HUES64 (cell line): ENCODE results near the gene DHRSX.
"Not testable (repeated sequence)": the region's sequence is repeated elsewhere in the genome, so short reads cannot be mapped to it uniquely, and the experiment has no call there.

Experiments used
- H3K27ac ChIP-seq: 2 replicates; pipeline ENCODE4 v1.7.0; 2013; ENCODE audit warnings: low read depth, low read length, inconsistent platforms
- H3K27me3 ChIP-seq: 2 replicates; pipeline ENCODE4 v1.6.1; 2013; ENCODE audit warnings: mild to moderate bottlenecking, low read length; ENCODE audit not compliant: insufficient read depth
- H3K36me3 ChIP-seq: 2 replicates; pipeline ENCODE4 v1.6.1; 2013; ENCODE audit warnings: mild to moderate bottlenecking, low read length; ENCODE audit not compliant: insufficient read depth
- H3K4me1 ChIP-seq: 2 replicates; pipeline ENCODE4 v1.6.1; 2013; ENCODE audit warnings: mild to moderate bottlenecking, low read length, moderate library complexity; ENCODE audit not compliant: insufficient read depth
- H3K4me3 ChIP-seq: 2 replicates; pipeline ENCODE4 v1.5.1; 2013; ENCODE audit warnings: mild to moderate bottlenecking, low read length, moderate library complexity
- H3K9ac ChIP-seq: 2 replicates; pipeline ENCODE4 v1.6.1; 2013; ENCODE audit warnings: mild to moderate bottlenecking, low read depth, low read length
- H3K9me3 ChIP-seq: 2 replicates; pipeline ENCODE4 v1.6.1; 2013; ENCODE audit warnings: low read depth, low read length; ENCODE audit not compliant: insufficient read depth
- WGBS: fragments of 150-250, 120-280 bp; methylation state at CpG from one replicate; pipeline ENCODE4 v1.1.7; 2013; ENCODE audit warnings: missing lambda C conversion rate; 5-methylcytosine and 5-hydroxymethylcytosine counted together

The DHRSX gene

GRCh38 chrX:2402361-2402690 is 98.5 kb downstream of the DHRSX start:
- 89% methylated on average over 7 of the region's 7 CpGs for WGBS
- peak overlapping the region; percentile 1; the same call in 1 of the 2 replicates for H3K9ac ChIP-seq
- H3K4me1 ChIP-seq: peaks cover 26% of the 10 kb centered on the region
- H3K4me3 ChIP-seq: no peak overlapping the region
- H3K36me3 ChIP-seq: peaks cover 13% of the 10 kb centered on the region
- H3K27me3 ChIP-seq: no peaks in the 10 kb centered on the region
- peaks cover 8% of the 10 kb centered on the region for H3K9me3 ChIP-seq
- H3K27ac ChIP-seq: peak overlapping the region; percentile 34

GRCh38 chrX:2401590-2402360 is 99.0 kb downstream of the DHRSX start:
- peaks cover 2% of the 10 kb centered on the region; the same call in 1 of the 2 replicates for H3K9me3 ChIP-seq
- peak overlapping the region; percentile 34 for H3K27ac ChIP-seq
- peaks cover 28% of the 10 kb centered on the region for H3K4me1 ChIP-seq
- WGBS: 72% methylated on average over 20 of the region's 21 CpGs
- H3K9ac ChIP-seq: peak overlapping the region; percentile 1; the same call in 1 of the 2 replicates
- peaks cover 8% of the 10 kb centered on the region for H3K36me3 ChIP-seq
- H3K4me3 ChIP-seq: no peak overlapping the region
- H3K27me3 ChIP-seq: no peaks in the 10 kb centered on the region

- no peak overlapping the region; the same call in 1 of the 2 replicates for H3K27ac ChIP-seq
- 96% methylated on average over 8 of the region's 9 CpGs for WGBS
These were observed 99.6 kb downstream of the DHRSX start for GRCh38 chrX:2401201-2401589.

GRCh38 chrX:2398064-2398656 is 102.6 kb downstream of the DHRSX start:
- H3K9me3 ChIP-seq: no peaks in the 10 kb centered on the region
- no peak overlapping the region for H3K27ac ChIP-seq
- 81% methylated on average over 14 of the region's 14 CpGs for WGBS
- H3K4me1 ChIP-seq: peaks cover 21% of the 10 kb centered on the region; the same call in 1 of the 2 replicates
- no peak overlapping the region for H3K9ac ChIP-seq
- H3K36me3 ChIP-seq: 0 out of 2 replicates have a peak, but pooled peaks cover 2% of the 10 kb centered on the region
- H3K27me3 ChIP-seq: no peaks in the 10 kb centered on the region
- no peak overlapping the region for H3K4me3 ChIP-seq

More at GRCh38 chrX:2401201-2401589, 99.6 kb downstream of the DHRSX start:
- Histone ChIP-seq H3K4me3 (no peak overlapping the region), H3K9me3 (no peaks in the 10 kb centered on the region), H3K36me3 (0 out of 2 replicates have a peak, but pooled peaks cover 6% of the 10 kb centered on the region), H3K4me1 (peaks cover 28% of the 10 kb centered on the region), H3K27me3 (no peaks in the 10 kb centered on the region), H3K9ac (no peak overlapping the region)

DNA sequence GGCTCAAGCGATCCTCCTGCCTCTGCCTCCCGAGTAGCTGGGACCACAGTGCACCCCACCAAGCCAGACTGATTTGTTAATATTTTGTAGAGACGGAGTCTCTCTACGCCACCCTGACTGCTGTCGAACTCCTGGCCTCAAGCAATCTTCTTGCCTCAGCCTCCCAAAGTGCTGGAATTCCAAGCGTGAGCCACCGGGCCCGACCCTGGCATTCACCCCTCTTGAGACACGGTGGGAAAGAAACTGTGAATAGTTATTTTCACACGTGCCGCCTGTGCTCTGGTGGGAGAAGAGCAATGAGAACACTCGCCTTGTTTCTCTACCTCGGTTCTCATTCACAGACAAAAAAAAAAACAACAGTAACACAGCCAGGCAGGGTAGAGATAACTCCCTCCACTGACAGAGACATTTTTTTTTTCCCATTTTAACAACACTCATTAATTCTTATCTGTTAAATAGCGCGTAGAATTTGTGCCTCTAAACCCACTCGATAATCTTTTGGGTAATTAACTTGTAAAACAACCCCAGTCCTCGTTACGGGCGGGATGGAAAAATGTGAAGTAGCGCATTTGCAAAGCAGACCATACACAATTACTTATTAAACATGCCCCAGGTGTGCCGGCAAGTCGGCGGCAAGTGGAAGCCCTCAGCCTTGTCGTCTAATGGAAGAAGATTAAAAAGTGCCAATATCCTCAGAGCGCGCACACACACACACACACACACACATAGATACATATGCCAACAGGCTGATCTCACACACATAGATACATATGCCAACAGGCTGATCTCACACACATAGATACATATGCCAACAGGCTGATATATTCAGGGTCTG is 103.3 kb downstream of the DHRSX start:
- Histone ChIP-seq H3K4me1 (peaks cover 19% of the 10 kb centered on the region; the same call in 1 of the 2 replicates), H3K27ac (no peak overlapping the region), H3K36me3 (no peaks in the 10 kb centered on the region), H3K9ac (no peak overlapping the region), H3K27me3 (no peaks in the 10 kb centered on the region), H3K4me3 (no peak overlapping the region), H3K9me3 (no peaks in the 10 kb centered on the region)
- 90% methylated on average over 26 of the region's 26 CpGs for WGBS

- peaks cover 9% of the 10 kb centered on the region for H3K36me3 ChIP-seq
- peak overlapping the region; percentile 46 for H3K27ac ChIP-seq
- H3K4me3 ChIP-seq: no peak overlapping the region
- no peak overlapping the region for H3K9ac ChIP-seq
- peaks cover 8% of the 10 kb centered on the region; the same call in 1 of the 2 replicates for H3K4me1 ChIP-seq
- H3K9me3 ChIP-seq: peaks cover 10% of the 10 kb centered on the region; the same call in 1 of the 2 replicates
- WGBS: 87% methylated on average over 19 of the region's 19 CpGs
- no peaks in the 10 kb centered on the region for H3K27me3 ChIP-seq
These were observed 105.3 kb downstream of the DHRSX start for GRCh38 chrX:2395261-2395992.

- Histone ChIP-seq H3K27me3 (no peaks in the 10 kb centered on the region), H3K4me1 (no peaks in the 10 kb centered on the region), H3K4me3 (no peak overlapping the region), H3K9ac (no peak overlapping the region), H3K36me3 (peaks cover 10% of the 10 kb centered on the region), H3K9me3 (peaks cover 11% of the 10 kb centered on the region; the same call in 1 of the 2 replicates), H3K27ac (peak overlapping the region; percentile 67; the same call in 1 of the 2 replicates)
- WGBS: 54% methylated on average over 13 of the region's 15 CpGs
These were observed 108.7 kb downstream of the DHRSX start for GRCh38 chrX:2391869-2392606.

- Histone ChIP-seq H3K4me3 (no peak overlapping the region), H3K27ac (no peak overlapping the region), H3K9ac (no peak overlapping the region), H3K27me3 (no peaks in the 10 kb centered on the region), H3K9me3 (peaks cover 11% of the 10 kb centered on the region; the same call in 1 of the 2 replicates), H3K4me1 (no peaks in the 10 kb centered on the region), H3K36me3 (peaks cover 10% of the 10 kb centered on the region)
- 98% methylated on average over 5 of the region's 5 CpGs for WGBS
These were observed 110.0 kb downstream of the DHRSX start for GRCh38 chrX:2390754-2391153.

DNA sequence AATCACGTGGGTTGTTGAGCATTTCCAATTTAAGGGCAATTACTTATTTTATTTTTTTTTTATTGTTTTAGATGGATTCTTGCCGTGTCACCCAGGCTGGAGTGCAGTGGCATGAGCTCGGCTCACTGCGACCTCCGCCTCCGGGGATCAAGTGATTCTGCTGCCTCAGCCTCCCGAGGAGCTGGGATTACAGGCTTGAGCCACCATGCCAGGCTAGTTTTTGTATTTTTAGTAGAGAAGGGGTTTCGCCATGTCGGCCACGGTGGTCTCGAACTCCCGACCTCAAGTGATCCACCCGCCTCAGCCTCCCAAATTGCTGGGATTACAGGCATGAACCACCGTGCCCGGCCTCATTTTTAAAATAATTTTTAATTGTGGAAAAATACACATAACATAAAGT is 111.0 kb downstream of the DHRSX start:
- not testable (repeated sequence) for H3K27me3 ChIP-seq, H3K4me1 ChIP-seq, H3K9ac ChIP-seq, H3K4me3 ChIP-seq, H3K27ac ChIP-seq
- Histone ChIP-seq H3K36me3 (peaks cover 16% of the 10 kb centered on the region), H3K9me3 (peaks cover 11% of the 10 kb centered on the region; the same call in 1 of the 2 replicates)
- 93% methylated on average over 13 of the region's 15 CpGs for WGBS

DNA sequence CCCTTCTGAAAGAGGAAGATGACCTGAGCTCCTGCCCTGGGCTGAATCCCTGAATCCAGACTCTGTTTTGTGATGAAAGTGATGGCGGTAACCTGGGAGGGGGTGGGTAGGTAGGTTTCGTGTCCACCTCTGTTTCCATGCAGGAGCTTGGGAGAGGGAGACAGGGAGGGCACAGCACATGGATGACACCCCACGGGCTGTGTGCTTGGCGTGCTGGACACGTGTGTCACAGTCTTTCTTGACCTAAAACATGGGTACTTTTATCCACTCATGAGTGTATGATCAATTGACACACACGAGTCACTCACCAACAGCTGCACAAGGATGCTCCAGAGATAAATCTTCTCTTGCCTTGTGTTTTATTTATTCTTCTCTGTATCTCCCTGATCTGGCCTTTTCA is 111.5 kb downstream of the DHRSX start:
- 95% methylated on average over 6 of the region's 6 CpGs for WGBS
- Histone ChIP-seq H3K27me3 (no peaks in the 10 kb centered on the region), H3K36me3 (peaks cover 16% of the 10 kb centered on the region), H3K4me1 (no peaks in the 10 kb centered on the region), H3K9me3 (peaks cover 11% of the 10 kb centered on the region; the same call in 1 of the 2 replicates), H3K9ac (no peak overlapping the region), H3K4me3 (no peak overlapping the region), H3K27ac (no peak overlapping the region)
